GM06990 (cell line): ENCODE data around the gene PSD.

Source experiments
- DNase-seq: peaks from one replicate; pipeline ENCODE4 v3.0.0-alpha.2; 2011; ENCODE audit not compliant: insufficient read length; ENCODE audit errors: extremely low read depth
- H3K27me3 ChIP-seq: replicated peaks from 2 replicates; pipeline ENCODE4 v1.6.0; 2011; ENCODE audit warnings: low read length; ENCODE audit not compliant: control insufficient read depth, insufficient read depth
- H3K36me3 ChIP-seq: 2 replicates; pipeline ENCODE4 v1.5.1; 2011; ENCODE audit warnings: low read length; ENCODE audit not compliant: control insufficient read depth, insufficient read depth
- H3K4me3 ChIP-seq: replicated peaks from 2 replicates; pipeline ENCODE4 v1.5.1; 2011; ENCODE audit warnings: low read depth, mild to moderate bottlenecking, control low read depth, low read length
- CTCF ChIP-seq: IDR thresholded peaks from 2 replicates; pipeline ENCODE4 v1.5.1; 2011; ENCODE audit warnings: low read length, control low read depth, mild to moderate bottlenecking, inconsistent platforms; ENCODE audit not compliant: insufficient read depth, poor library complexity, severe bottlenecking

Gene PSD

GRCh38 chr10:102410429-102411073 lies 8.0 kb downstream of the PSD start:
- Histone ChIP-seq H3K4me3 (no peak overlapping the region), H3K27me3 (peaks cover 6% of the 10 kb centered on the region), H3K36me3 (no peaks in the 10 kb centered on the region)
- no peak for TF ChIP-seq CTCF
- no peak for DNase-seq

- no peak for DNase-seq
- Histone ChIP-seq H3K27me3 (peaks cover 6% of the 10 kb centered on the region), H3K36me3 (no peaks in the 10 kb centered on the region), H3K4me3 (no peak overlapping the region)
- no peak for TF ChIP-seq CTCF
These were observed 8.8 kb downstream of the PSD start for GRCh38 chr10:102409604-102410428.

GRCh38 chr10:102408728-102409603 lies 9.6 kb downstream of the PSD start:
- no peaks in the 10 kb centered on the region for H3K36me3 ChIP-seq
- no peak for TF ChIP-seq CTCF
- H3K27me3 ChIP-seq, result peaks cover 6% of the 10 kb centered on the region
- H3K4me3 ChIP-seq, result peak overlapping the region; percentile 49
- no peak for DNase-seq

- Histone ChIP-seq H3K4me3 (no peak overlapping the region), H3K27me3 (peaks cover 6% of the 10 kb centered on the region), H3K36me3 (peaks cover 4% of the 10 kb centered on the region)
- TF ChIP-seq CTCF, result no peak
- no peak for DNase-seq
These were observed 10.4 kb downstream of the PSD start for GRCh38 chr10:102408131-102408727.

- no peak for DNase-seq
- H3K27me3 ChIP-seq, result peaks cover 6% of the 10 kb centered on the region
- H3K36me3 ChIP-seq, result peaks cover 7% of the 10 kb centered on the region
- no peak overlapping the region for H3K4me3 ChIP-seq
- TF ChIP-seq CTCF, result no peak
These were observed 11.0 kb downstream of the PSD start for GRCh38 chr10:102407425-102408130.
